Measurements from ENCODE around the gene SMURF1. TPM values are rescaled to one million over a fixed set of nuclear protein-coding genes. Genes with fewer than 3 reads are reported as not detected.
"Not testable (repeated sequence)": the region's sequence is repeated elsewhere in the genome, so short reads cannot be mapped to it uniquely, and the experiment has no call there.

SMURF1 gene
- total RNA-seq, 4 donors from 2014 or later, result 25.3 to 47.5 (median 36.5) TPM

- Histone ChIP-seq H3K9me3 (no peaks in the 10 kb centered on the region), H3K27me3 (no peaks in the 10 kb centered on the region), H3K4me3 (no peak overlapping the region), H3K4me1 (peaks cover 15 to 28% (median 17%) of the 10 kb centered on the region in 4 donors), H3K36me3 (no peaks in the 10 kb centered on the region), H3K27ac (peak overlapping the region in 2 of 4 donors; percentile 9 to 24)
- in situ Hi-C loops (cut with MboI; ENCODE audit: low pct_ligation_motif_present in 1 of 4, low pct_unique_long_range_greater_than_20kb in 1 of 4, low sequenced_read_pairs in 3 of 4) (no loop called here), intact Hi-C loops (cut with DNase I; ENCODE audit: low total_unique reads) (no loop called here)
- no peak for TF ChIP-seq POLR2A (IDR thresholded peaks at IDR 0.05)
- no peak for TF ChIP-seq CTCF (IDR thresholded peaks at IDR 0.05)
- TF ChIP-seq POLR2AphosphoS5 (IDR thresholded peaks at IDR 0.05), result no peak
- no peak for TF ChIP-seq EP300 (IDR thresholded peaks at IDR 0.05; ENCODE audit: low read depth)
- 64 to 69% methylated on average over 10 to 11 of the region's 11 CpGs for WGBS, 2 donors (ENCODE audit: low coverage in 1 of 2)
- DNase-seq, result no peak
Measured at GRCh38 chr7:99102809-99103690, 40.9 kb downstream of the SMURF1 start.

GRCh38 chr7:99102361-99102760, 41.5 kb downstream of the SMURF1 start:
- 64 to 71% methylated on average over 1 of the region's 1 CpG for WGBS, 2 donors (ENCODE audit: low coverage in 1 of 2)

GRCh38 chr7:99101516-99101915, 42.4 kb downstream of the SMURF1 start:
- H3K36me3 ChIP-seq, result not testable (repeated sequence)
- WGBS, 2 donors (ENCODE audit: low coverage in 1 of 2), result 78 to 88% methylated on average over 5 to 13 of the region's 13 CpGs

More at GRCh38 chr7:99102361-99102760, 41.5 kb downstream of the SMURF1 start:
- TF ChIP-seq EP300 (IDR thresholded peaks at IDR 0.05; ENCODE audit: low read depth) (no peak), POLR2A (IDR thresholded peaks at IDR 0.05) (no peak), POLR2AphosphoS5 (IDR thresholded peaks at IDR 0.05) (no peak), CTCF (IDR thresholded peaks at IDR 0.05) (no peak)
- intact Hi-C loops (cut with DNase I; ENCODE audit: low total_unique reads) (no loop called here), in situ Hi-C loops (cut with MboI; ENCODE audit: low pct_ligation_motif_present in 1 of 4, low pct_unique_long_range_greater_than_20kb in 1 of 4, low sequenced_read_pairs in 3 of 4) (no loop called here)
- peaks cover 0 to 4% of the 10 kb centered on the region in 2 donors for H3K9me3 ChIP-seq
- no peak overlapping the region for H3K27ac ChIP-seq
- no peak overlapping the region for H3K4me3 ChIP-seq
- H3K36me3 ChIP-seq, result no peaks in the 10 kb centered on the region
- peaks cover 17 to 30% (median 17%) of the 10 kb centered on the region in 4 donors for H3K4me1 ChIP-seq
- no peaks in the 10 kb centered on the region for H3K27me3 ChIP-seq
- DNase-seq, result no peak

GRCh38 chr7:99099499-99100077, 44.3 kb downstream of the SMURF1 start:
- peak overlapping the region; percentile 55 to 67 (median 64) for H3K27ac ChIP-seq
- DNase-seq, result no peak
- intact Hi-C loops (cut with DNase I; ENCODE audit: low total_unique reads), result no loop called here
- in situ Hi-C loops (cut with MboI; ENCODE audit: low pct_ligation_motif_present in 1 of 4, low pct_unique_long_range_greater_than_20kb in 1 of 4, low sequenced_read_pairs in 3 of 4), result no loop called here
- peaks cover 17 to 43% (median 26%) of the 10 kb centered on the region in 4 donors for H3K4me1 ChIP-seq
- 81 to 95% methylated on average over 2 to 6 of the region's 6 CpGs for WGBS, 2 donors (ENCODE audit: low coverage in 1 of 2)
- no peaks in the 10 kb centered on the region for H3K36me3 ChIP-seq
- no peak for TF ChIP-seq POLR2A (IDR thresholded peaks at IDR 0.05)
- TF ChIP-seq EP300 (IDR thresholded peaks at IDR 0.05; ENCODE audit: low read depth), result no peak
- no peak for TF ChIP-seq CTCF (IDR thresholded peaks at IDR 0.05)
- no peak for TF ChIP-seq POLR2AphosphoS5 (IDR thresholded peaks at IDR 0.05)
- no peaks in the 10 kb centered on the region for H3K27me3 ChIP-seq
- no peak overlapping the region for H3K4me3 ChIP-seq
- H3K9me3 ChIP-seq, result peaks cover 0 to 4% of the 10 kb centered on the region in 2 donors

More at GRCh38 chr7:99101516-99101915, 42.4 kb downstream of the SMURF1 start:
- in situ Hi-C loops (cut with MboI; ENCODE audit: low pct_ligation_motif_present in 1 of 4, low pct_unique_long_range_greater_than_20kb in 1 of 4, low sequenced_read_pairs in 3 of 4); H3K27me3 ChIP-seq; H3K9me3 ChIP-seq; DNase-seq; H3K27ac ChIP-seq; intact Hi-C loops (cut with DNase I; ENCODE audit: low total_unique reads); H3K4me3 ChIP-seq: not testable (repeated sequence)
- peaks cover 17 to 26% (median 19%) of the 10 kb centered on the region in 4 donors for H3K4me1 ChIP-seq
